Colonic mucosa (tissue), 4 donors: ENCODE measurements around the gene KRT13. TPM values are rescaled to one million over a fixed set of nuclear protein-coding genes. Genes with fewer than 3 reads are reported as not detected.

Experiments
- DNase-seq: peaks from one replicate; pipeline ENCODE4 v3.0.0-alpha.2; 2020
- H3K27ac ChIP-seq: fragments of 200-600 bp; one replicate; pipeline ENCODE4 v1.8.0; 2021
- H3K27me3 ChIP-seq: fragments of 200-600 bp; one replicate; pipeline ENCODE4 v1.8.0; 2021
- H3K36me3 ChIP-seq: fragments of 200-600 bp; one replicate; pipeline ENCODE4 v1.8.0; 2021
- H3K4me1 ChIP-seq: fragments of 200-600 bp; one replicate; pipeline ENCODE4 v1.8.0; 2021; ENCODE audit warnings: mild to moderate bottlenecking
- H3K4me3 ChIP-seq: fragments of 200-600 bp; one replicate; pipeline ENCODE4 v1.8.0; 2021
- H3K9ac ChIP-seq, 2 donors: one replicate each; pipeline ENCODE4 v1.7.0; 2013; ENCODE audit warnings: control low read depth in 2 of 2, low read depth in 2 of 2, low read length in 2 of 2
- H3K9me3 ChIP-seq: fragments of 200-600 bp; one replicate; pipeline ENCODE4 v1.8.0; 2021
- intact Hi-C: fragments of 100-400 bp; cut with DNase I; formaldehyde crosslinking; loops from one replicate; pipeline ENCODE4 v1.14.1; 2022
- total RNA-seq, 2 donors: library from RNA; stranded (reverse); fragmentation: NEBNext Ultra II Directional in 1 of 2; extraction: Animal tissue kit (Norgen Biotek cat#: 25700) in 1 of 2; gene quantifications; one replicate each; pipeline ENCODE4 v1.2.1, GENCODE V29; 2021
- TF ChIP-seq, protein P1 (sequence below): fragments of 200-600 bp; IDR thresholded peaks from one replicate; pipeline ENCODE4 v1.8.0; 2022; ENCODE audit warnings: antibody characterized with exemption, mild to moderate bottlenecking
- donor health status: healthy.
- donor health status: DM: no; HTN: no; CAD: no.
- donor health status: DM: no; HTN: no; CAD: no.

Gene KRT13
- total RNA-seq, 2 donors from 2014 or later, result 0.25 TPM; not detected in 1

DNA sequence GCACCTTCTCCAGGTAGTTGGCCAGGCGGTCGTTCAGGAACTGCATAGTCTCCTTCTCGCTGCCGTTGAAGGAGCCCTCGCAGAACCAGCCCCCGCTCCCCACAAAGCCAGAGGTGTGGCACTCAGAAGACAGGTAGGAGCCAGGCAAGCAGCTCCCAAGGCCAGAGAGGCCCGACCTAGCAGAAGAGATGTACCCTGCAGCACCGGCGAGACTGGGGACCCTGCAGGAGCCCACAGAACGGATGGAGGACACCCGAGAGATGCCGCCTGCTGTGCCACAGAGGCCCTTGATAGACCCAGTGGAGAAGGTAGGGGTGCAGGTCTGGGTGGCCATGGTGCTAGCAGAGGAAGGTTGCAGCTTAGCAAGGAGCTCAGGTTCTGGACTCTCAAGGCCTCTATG, 15.9 kb downstream of the KRT13 start, which contains the start of gene KRT36:
KRT36 (minus strand) TSS at position 380 of the 400 bp plus-strand sequence; CDS start at position 334, 46 bp downstream.
- H3K4me1 ChIP-seq, result peaks cover 9% of the 10 kb centered on the region
- DNase-seq, result no peak

DNA sequence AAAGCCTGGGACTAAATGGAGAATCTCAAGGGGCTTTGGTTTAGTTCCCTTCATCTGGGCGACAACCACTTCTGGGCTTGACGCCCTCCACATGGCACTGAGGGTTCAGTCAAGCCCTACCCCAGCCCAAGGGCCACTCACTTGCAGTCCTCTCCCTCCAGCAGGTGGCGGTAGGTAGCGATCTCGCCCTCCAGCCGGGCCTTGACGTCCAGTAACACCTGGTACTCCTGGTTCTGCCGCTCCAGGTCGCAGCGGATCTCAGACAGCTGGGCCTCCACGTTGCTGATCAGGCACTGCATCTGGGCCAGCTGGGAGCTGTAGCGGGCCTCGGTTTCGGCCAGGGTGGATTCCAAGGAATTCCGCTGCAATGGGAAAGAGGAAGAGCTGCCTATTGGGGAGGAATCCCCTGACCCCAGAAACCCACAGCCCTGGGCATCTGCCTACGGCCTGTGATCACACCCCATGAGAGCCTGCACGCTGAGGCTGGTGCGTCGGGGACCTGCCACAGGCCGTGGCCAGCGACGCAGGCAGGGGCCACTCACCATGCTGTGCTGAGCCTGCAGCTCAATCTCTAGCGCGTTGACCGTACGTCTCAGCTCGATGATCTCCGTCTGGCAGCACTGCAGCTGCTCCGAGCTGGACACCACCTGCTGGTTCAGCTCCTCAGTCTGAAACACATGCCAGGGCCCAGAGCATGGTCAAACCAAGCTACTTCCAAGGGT, 18.4 kb downstream of the KRT13 start:
- Histone ChIP-seq H3K27ac (no peak overlapping the region), H3K9me3 (no peaks in the 10 kb centered on the region), H3K9ac (no peak overlapping the region), H3K4me1 (peaks cover 5% of the 10 kb centered on the region), H3K27me3 (no peaks in the 10 kb centered on the region), H3K4me3 (no peak overlapping the region), H3K36me3 (no peaks in the 10 kb centered on the region)
- TF ChIP-seq, protein P1, sequence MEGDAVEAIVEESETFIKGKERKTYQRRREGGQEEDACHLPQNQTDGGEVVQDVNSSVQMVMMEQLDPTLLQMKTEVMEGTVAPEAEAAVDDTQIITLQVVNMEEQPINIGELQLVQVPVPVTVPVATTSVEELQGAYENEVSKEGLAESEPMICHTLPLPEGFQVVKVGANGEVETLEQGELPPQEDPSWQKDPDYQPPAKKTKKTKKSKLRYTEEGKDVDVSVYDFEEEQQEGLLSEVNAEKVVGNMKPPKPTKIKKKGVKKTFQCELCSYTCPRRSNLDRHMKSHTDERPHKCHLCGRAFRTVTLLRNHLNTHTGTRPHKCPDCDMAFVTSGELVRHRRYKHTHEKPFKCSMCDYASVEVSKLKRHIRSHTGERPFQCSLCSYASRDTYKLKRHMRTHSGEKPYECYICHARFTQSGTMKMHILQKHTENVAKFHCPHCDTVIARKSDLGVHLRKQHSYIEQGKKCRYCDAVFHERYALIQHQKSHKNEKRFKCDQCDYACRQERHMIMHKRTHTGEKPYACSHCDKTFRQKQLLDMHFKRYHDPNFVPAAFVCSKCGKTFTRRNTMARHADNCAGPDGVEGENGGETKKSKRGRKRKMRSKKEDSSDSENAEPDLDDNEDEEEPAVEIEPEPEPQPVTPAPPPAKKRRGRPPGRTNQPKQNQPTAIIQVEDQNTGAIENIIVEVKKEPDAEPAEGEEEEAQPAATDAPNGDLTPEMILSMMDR, result peak; percentile 58
- peak; percentile 74 for DNase-seq
- intact Hi-C loops, result loop anchor here (5.0 to 10.0 kb wide), 2 partner anchors 60 to 158 kb away; no protein-coding TSS in a partner anchor

More for the DNA sequence above, 15.9 kb downstream of the KRT13 start, which contains the start of gene KRT36:
- intact Hi-C loops, result loop anchor here (5.0 to 10.0 kb wide), 2 partner anchors 58 to 155 kb away; no protein-coding TSS in a partner anchor
- no peak within 1 kb of the TSS for H3K9ac ChIP-seq
- TF ChIP-seq, protein P1, result no peak
- H3K27me3 ChIP-seq, result no peaks in the 10 kb centered on the region
- H3K36me3 ChIP-seq, result no peaks in the 10 kb centered on the region
- H3K27ac ChIP-seq, result no peak within 1 kb of the TSS
- H3K9me3 ChIP-seq, result no peaks in the 10 kb centered on the region
- no peak within 1 kb of the TSS for H3K4me3 ChIP-seq

DNA sequence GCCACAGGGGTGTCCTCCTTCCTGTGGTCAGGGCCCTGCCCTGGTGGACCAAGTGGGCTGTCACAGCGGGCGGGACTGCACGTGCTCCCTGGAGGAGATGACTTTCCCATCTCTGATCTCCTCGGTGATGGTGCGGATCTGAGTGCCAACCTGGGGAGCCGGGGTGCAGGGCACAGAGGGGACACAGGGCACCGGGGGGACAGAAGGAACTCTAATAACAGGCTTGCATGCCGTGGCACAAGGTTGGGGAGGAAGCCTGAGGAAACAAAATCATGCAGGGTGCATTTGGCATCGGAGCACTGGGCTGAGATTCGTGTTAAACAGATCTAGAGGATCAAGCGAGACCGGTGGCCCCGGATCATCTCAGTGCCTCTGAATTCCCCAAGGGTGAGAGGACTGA, 19.1 kb downstream of the KRT13 start:
- no peak overlapping the region for H3K9ac ChIP-seq
- no peaks in the 10 kb centered on the region for H3K9me3 ChIP-seq
- no peak overlapping the region for H3K27ac ChIP-seq
- H3K4me1 ChIP-seq, result peaks cover 1% of the 10 kb centered on the region
- no peaks in the 10 kb centered on the region for H3K36me3 ChIP-seq
- H3K27me3 ChIP-seq, result no peaks in the 10 kb centered on the region
- intact Hi-C loops, result loop anchor here (5.0 to 10.0 kb wide), 2 partner anchors 61 to 158 kb away; no protein-coding TSS in a partner anchor
- H3K4me3 ChIP-seq, result no peak overlapping the region
- no peak for DNase-seq
- TF ChIP-seq, protein P1, result no peak

DNA sequence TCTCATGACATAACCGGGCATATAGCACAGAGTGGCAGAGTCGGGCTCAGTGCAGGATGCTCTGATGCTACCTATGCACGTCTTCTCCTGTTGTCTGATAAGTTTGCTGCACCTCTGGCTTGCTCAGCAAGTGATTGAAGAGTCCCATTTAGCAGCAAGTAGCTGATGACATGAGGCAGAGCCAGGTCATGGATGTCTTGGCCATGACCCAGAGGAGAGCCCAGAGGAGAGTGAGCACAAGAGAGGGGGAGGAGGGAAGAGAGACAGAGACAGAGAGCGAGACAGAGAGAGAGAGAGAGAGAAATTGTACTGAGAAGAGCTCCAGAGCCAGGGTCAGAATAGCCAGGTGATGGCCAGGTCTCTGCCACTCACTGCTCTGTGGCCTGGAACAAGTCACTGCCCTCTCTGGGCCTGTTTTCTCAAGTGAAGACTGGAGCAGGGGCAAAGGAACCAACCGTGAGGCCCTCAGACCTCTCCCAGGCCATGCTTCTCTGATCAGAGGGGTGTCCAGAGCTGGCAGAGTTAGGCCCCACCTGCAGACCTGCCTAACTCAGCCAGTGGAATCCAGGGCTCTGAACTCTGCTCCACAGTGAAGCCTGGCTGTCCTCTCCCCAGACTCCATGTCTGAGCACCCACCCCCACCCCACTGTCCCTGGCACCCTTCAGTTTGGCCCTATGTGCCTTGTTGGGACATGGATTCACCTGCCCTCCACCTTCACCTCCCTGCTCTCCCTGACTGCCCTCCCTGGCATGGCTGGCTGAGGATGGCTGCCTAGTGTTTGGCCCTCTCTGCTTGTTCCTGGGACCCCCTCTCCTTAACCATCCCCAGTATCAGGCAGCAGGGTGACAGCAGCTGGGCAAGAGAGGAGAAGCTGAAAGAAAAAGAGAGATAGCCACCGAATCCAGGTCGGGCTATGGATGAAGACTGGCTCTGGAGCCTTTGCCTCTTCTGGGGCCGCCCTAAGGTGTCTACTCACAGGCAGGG, 20.2 kb downstream of the KRT13 start:
- no peak overlapping the region for H3K4me3 ChIP-seq
- no peak for DNase-seq
- TF ChIP-seq, protein P1, result no peak
- intact Hi-C loops, result loop anchor here (5.0 to 10.0 kb wide), 2 partner anchors 62 to 160 kb away; no protein-coding TSS in a partner anchor
- H3K4me1 ChIP-seq, result no peaks in the 10 kb centered on the region
- H3K9ac ChIP-seq, result no peak overlapping the region
- H3K27ac ChIP-seq, result no peak overlapping the region
- no peaks in the 10 kb centered on the region for H3K36me3 ChIP-seq
- H3K9me3 ChIP-seq, result no peaks in the 10 kb centered on the region
- no peaks in the 10 kb centered on the region for H3K27me3 ChIP-seq
